GM12891 (cell line): Measurements from ENCODE around the gene CELF3.
"Not testable (repeated sequence)": the region's sequence is repeated elsewhere in the genome, so short reads cannot be mapped to it uniquely, and the experiment has no call there.

ENCODE experiments used
- DNase-seq: peaks from one replicate; pipeline ENCODE4 v3.0.0; 2011; ENCODE audit warnings: low spot score; ENCODE audit not compliant: insufficient read length
- FAIRE-seq: peaks from 2 replicates; lab custom pipeline; 2011; peaks lifted over from hg19 to GRCh38; lab: Jason Lieb, UNC
- PAX5 ChIP-seq: IDR thresholded peaks from 2 replicates; pipeline ENCODE4 v1.6.1; 2011; ENCODE audit warnings: low read length, moderate library complexity, mild to moderate bottlenecking; ENCODE audit not compliant: insufficient read depth, severe bottlenecking
- POLR2A ChIP-seq: IDR thresholded peaks from 2 replicates; pipeline ENCODE4 v1.6.1; 2011; ENCODE audit warnings: low read depth, low read length, control low read depth
- POLR2AphosphoS5 ChIP-seq: IDR thresholded peaks from 2 replicates; pipeline ENCODE4 v1.6.1; 2011; ENCODE audit warnings: low read depth, low read length, control low read depth
- POU2F2 ChIP-seq: IDR thresholded peaks from 2 replicates; pipeline ENCODE4 v1.6.1; 2011; ENCODE audit warnings: low read depth, mild to moderate bottlenecking, control low read depth, low read length, moderate library complexity
- SPI1 ChIP-seq: IDR thresholded peaks from 2 replicates; pipeline ENCODE4 v1.6.1; 2011; ENCODE audit warnings: low read depth, low read length, control low read depth
- TAF1 ChIP-seq: IDR thresholded peaks from 2 replicates; pipeline ENCODE4 v1.6.1; 2011; ENCODE audit warnings: low read depth, low read length, control low read depth

Gene CELF3

GRCh38 chr1:151737479-151737878 lies 20.9 kb upstream of the CELF3 start:
- no peak for FAIRE-seq

GRCh38 chr1:151737026-151737425 lies 20.4 kb upstream of the CELF3 start:
- FAIRE-seq = no peak
- TF ChIP-seq POU2F2 = no peak
- TF ChIP-seq PAX5 = no peak
- no peak for TF ChIP-seq SPI1
- no peak for TF ChIP-seq TAF1
- TF ChIP-seq POLR2A = no peak
- no peak for TF ChIP-seq POLR2AphosphoS5
- no peak for DNase-seq

More at GRCh38 chr1:151737479-151737878, 20.9 kb upstream of the CELF3 start:
- no peak for DNase-seq
- TF ChIP-seq POLR2A (no peak), SPI1 (no peak), POLR2AphosphoS5 (no peak), TAF1 (no peak), PAX5 (no peak), POU2F2 (no peak)

- FAIRE-seq = not testable (repeated sequence)
Measured at GRCh38 chr1:151733995-151734394, 17.4 kb upstream of the CELF3 start.

GRCh38 chr1:151733126-151733525 lies 16.5 kb upstream of the CELF3 start:
- no peak for DNase-seq
- TF ChIP-seq SPI1 (no peak), TAF1 (no peak), POLR2AphosphoS5 (no peak), POLR2A (no peak), PAX5 (no peak)
- FAIRE-seq = no peak

More at GRCh38 chr1:151733995-151734394, 17.4 kb upstream of the CELF3 start:
- DNase-seq = not testable (repeated sequence)

GRCh38 chr1:151729966-151730291 lies 13.3 kb upstream of the CELF3 start:
- TF ChIP-seq SPI1 = no peak
- TF ChIP-seq POLR2AphosphoS5 = no peak
- TF ChIP-seq TAF1 = no peak
- no peak for TF ChIP-seq POLR2A
- TF ChIP-seq POU2F2 = no peak
- no peak for FAIRE-seq
- DNase-seq = no peak

GRCh38 chr1:151729157-151729965 lies 12.8 kb upstream of the CELF3 start:
- TF ChIP-seq POU2F2 = no peak
- no peak for TF ChIP-seq SPI1
- no peak for TF ChIP-seq PAX5
- TF ChIP-seq POLR2AphosphoS5 = no peak
- TF ChIP-seq POLR2A = no peak
- TF ChIP-seq TAF1 = no peak
- FAIRE-seq (no peak), DNase-seq (no peak)

GRCh38 chr1:151728151-151729054 lies 11.8 kb upstream of the CELF3 start:
- DNase-seq (no peak), FAIRE-seq (no peak)
- TF ChIP-seq POU2F2 (no peak), POLR2A (no peak), POLR2AphosphoS5 (no peak), SPI1 (no peak), TAF1 (no peak), PAX5 (no peak)

GRCh38 chr1:151723726-151724370 lies 7.2 kb upstream of the CELF3 start:
- FAIRE-seq (no peak), DNase-seq (no peak)
- TF ChIP-seq POLR2A (no peak), POLR2AphosphoS5 (no peak), SPI1 (no peak), POU2F2 (no peak), PAX5 (no peak), TAF1 (no peak)

- DNase-seq = no peak
- TF ChIP-seq POU2F2 (no peak), TAF1 (no peak), PAX5 (no peak), POLR2A (no peak), POLR2AphosphoS5 (no peak), SPI1 (no peak)
- FAIRE-seq = peak; percentile 13
Measured at GRCh38 chr1:151721788-151722510, 5.3 kb upstream of the CELF3 start.
